Stromal cell of bone marrow (primary cell): ENCODE results near the gene EYS.
"Not testable (repeated sequence)": the region's sequence is repeated elsewhere in the genome, so short reads cannot be mapped to it uniquely, and the experiment has no call there.

ENCODE experiments used
- DNase-seq: peaks from one replicate; pipeline ENCODE4 v3.0.0-alpha.2; 2012; ENCODE audit warnings: low read depth

The EYS gene

GRCh38 chr6:64589961-64590360 lies 1117.1 kb downstream of the EYS start:
- no peak for DNase-seq

GRCh38 chr6:64580346-64580745 lies 1126.7 kb downstream of the EYS start:
- DNase-seq: no peak

DNA sequence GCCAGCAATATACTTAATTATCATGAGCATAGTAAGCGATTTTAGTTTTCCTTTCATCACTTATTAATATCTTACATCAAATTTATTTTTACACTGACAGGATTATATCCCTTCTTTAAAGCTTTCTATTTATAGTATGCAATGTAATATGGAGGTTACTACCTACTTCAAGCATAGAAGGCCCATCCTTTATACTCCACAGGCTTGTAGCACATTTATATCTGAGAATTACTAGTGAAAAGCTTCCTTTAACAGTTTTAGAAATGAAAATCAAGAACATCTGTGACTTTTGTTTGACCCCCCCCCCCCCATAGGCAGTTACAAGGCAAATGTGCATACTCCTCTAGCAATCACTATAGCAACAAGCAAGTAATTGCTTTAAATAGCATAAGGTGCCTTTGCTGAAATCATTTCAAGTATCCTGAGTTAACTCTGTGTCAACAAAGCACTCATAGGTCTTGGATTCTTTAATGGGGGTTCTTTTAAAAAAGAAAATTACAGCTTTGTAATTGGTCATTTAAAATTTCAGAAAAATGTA lies 1153.7 kb downstream of the EYS start:
- DNase-seq: no peak

GRCh38 chr6:64547594-64548268 lies 1159.3 kb downstream of the EYS start:
- DNase-seq: no peak

DNA sequence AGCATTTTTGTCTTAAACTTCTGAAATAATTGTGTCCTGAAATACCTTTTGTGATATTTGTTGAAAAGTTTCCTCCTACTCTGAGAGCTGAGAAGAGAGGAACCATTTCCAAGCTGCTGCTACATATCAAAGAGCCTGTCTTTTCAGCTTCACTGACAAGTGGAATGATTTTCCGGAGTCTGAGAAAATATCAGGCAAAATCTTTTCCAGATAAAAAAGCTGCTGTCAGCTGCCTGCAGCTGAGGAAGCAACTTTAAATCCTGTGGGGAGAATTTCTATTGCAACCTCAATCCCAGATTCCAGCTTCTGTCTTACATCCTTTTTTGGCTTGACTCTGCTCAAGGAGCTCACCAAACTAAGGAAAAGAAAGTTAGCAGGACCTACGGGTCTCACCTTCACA lies 1167.1 kb downstream of the EYS start:
- DNase-seq: no peak

- no peak for DNase-seq
These were observed 1168.3 kb downstream of the EYS start for GRCh38 chr6:64538722-64539121.

GRCh38 chr6:64527899-64528298 lies 1179.1 kb downstream of the EYS start:
- DNase-seq: no peak

- no peak for DNase-seq
These were observed 1184.2 kb downstream of the EYS start for GRCh38 chr6:64522859-64523258.

DNA sequence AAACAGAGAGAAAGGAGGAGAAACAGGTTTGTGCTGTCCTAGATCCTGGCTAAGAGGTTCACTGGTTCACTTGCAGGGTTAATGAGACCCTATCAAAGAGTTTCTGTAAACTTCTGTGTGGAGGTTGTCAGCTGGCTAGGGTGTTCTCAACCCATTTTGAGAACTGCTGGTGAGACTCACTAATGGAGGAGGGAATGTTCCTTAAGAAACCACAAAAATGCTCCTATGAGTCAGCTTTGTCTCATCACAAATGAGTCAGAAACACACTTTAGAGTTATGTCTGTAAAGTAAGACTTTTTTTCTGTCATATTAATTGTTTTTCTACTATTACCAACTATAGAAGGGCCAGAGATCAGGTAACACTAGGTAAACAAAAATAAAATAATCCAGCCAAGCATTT lies 1187.0 kb downstream of the EYS start:
- peak; percentile 85 for DNase-seq

DNA sequence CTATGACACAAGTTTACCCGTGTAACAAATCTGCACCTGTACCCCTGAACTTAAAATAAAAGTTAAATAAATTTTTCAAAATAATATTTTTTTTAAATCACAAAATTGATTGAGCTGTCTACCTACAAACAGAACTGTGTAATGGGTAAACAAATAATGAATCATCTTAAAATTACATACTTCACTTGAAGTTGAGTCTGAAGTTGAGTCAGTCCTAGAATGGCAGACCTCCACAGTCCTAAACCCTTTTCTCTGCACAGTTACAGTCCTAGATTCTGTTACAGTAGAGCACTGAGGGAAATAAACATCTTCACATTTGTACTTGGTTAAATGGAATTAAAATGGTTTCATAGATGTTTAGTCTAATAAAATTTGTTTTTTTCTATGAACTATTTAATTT lies 1190.6 kb downstream of the EYS start:
- no peak for DNase-seq

GRCh38 chr6:64507661-64508060 lies 1199.4 kb downstream of the EYS start:
- no peak for DNase-seq

DNA sequence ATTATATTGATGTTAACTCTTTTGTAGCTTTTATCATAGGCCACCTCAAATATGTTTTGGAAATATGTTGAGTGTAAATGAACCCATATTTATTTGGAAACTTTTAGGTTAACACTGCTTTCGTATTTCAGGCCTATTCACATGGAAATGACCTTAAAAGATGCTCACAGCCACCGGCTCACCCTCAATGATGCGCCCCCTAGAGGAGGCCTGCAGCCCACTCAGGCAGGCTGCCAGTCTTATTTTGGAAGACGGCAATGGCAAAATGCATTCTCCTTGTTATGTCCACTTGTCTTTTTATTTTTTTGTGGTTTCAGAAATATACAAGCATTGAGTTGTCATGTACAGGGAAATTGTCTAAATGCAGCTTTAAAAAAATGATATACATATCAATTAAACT lies 1201.7 kb downstream of the EYS start:
- no peak for DNase-seq

DNA sequence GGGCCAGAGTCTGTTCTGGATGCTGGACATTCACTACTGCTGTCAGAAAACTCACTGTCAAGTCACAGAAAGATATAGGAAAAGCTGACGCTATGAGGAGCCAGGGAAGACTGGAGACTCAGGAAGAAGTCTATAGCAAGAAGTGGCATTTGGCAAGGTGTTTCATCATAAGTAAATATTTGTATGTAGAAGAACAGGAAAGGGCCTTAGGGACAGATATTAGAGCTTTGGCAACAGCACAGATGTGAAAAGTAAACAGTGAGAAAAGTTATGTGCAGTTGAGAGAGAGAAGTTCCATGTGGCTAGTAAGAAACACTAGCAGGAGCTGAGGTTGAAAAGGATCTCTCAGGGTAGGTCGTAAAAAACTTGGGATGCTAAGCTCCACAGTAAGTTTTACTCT lies 1202.5 kb downstream of the EYS start:
- DNase-seq: no peak

- no peak for DNase-seq
These were observed 1204.2 kb downstream of the EYS start for GRCh38 chr6:64502801-64503200.

DNA sequence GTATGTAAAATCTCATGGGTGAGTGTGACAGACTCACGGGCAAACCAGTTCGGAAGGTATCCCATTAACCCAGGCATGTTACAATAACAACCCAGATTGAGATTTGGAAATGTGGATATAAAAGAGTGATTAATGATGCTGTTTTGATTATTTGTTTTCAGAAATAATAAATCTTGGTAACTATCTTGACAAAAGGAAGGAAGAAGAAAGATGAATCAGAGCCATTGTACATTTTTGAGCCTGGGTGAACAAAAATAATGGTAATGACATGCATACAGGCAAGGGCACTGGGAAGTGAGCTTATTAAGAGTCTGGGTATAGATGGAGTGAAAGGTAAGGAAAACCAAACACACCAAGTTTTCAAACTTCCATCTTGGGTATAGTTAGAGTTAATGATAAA lies 1209.4 kb downstream of the EYS start:
- DNase-seq: no peak

DNA sequence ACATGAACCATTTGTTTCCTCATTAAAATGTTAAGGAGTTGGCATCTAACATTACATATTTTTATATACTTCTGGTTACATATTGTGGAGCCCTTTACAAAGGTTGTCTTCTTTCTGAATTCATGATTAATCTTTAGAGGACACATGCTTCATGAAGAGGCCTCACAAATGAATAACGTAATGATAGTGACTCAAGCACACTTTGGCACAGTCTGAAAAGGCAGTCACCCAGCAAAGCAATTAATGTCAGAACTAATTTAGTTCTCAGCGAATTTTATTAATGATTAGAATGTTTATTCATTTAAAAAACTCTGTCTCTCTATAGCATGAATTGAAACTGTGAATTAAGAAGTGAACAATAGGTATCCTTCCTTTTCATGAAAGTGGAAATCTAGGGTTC lies 1217.3 kb downstream of the EYS start:
- DNase-seq: no peak

- DNase-seq: no peak
These were observed 1220.3 kb downstream of the EYS start for GRCh38 chr6:64486578-64487351.

GRCh38 chr6:64483956-64484499 lies 1223.0 kb downstream of the EYS start:
- DNase-seq: no peak

DNA sequence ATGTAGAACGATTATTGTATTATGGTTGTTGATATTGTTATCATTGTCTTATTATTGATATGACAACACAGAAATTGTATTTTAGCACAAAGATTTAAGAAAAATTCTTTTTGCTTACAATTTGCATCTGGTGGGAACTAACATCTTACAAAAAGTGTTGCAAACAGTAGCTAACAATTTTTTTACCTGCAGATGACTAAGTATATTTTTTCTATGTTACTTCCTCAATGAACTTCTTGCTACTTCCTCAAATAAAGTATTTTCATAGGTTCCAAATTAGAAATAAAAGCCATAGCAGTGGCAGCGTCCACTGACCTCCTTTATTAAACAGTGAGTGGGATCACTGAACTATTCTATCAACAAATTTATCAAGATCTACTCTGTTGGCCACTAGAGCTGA lies 1224.4 kb downstream of the EYS start:
- no peak for DNase-seq

- DNase-seq: no peak
These were observed 1227.9 kb downstream of the EYS start for GRCh38 chr6:64479134-64479533.

- peak; percentile 9 for DNase-seq
These were observed 1229.6 kb downstream of the EYS start for GRCh38 chr6:64477391-64477790.

DNA sequence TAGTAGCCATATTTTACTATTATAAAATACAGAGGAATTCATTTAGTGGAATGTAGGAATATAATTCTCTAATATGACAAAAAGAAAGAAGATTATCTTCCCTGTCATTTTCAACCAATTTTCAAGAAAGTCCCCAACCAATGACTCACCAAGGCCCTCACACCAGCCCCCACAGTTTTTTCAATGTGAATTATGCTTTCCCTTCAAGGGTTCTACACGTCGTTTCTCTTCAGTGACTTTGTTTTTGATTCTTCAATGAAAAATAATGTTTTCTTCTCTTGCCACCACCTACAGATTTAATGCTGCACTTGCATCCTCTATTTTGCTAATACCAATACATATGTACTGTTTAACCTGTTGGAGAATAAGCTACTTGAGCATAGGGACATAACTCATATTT lies 1230.1 kb downstream of the EYS start:
- no peak for DNase-seq

GRCh38 chr6:64469405-64469804 lies 1237.6 kb downstream of the EYS start:
- not testable (repeated sequence) for DNase-seq
